Muscle layer of colon (tissue), 2 donors: ENCODE results near the gene RNF222.
"Not testable (repeated sequence)": the region's sequence is repeated elsewhere in the genome, so short reads cannot be mapped to it uniquely, and the experiment has no call there.

Experiments used
- H3K27ac ChIP-seq: one replicate; pipeline ENCODE4 v1.7.0; 2013; ENCODE audit warnings: low read depth, mild to moderate bottlenecking, low read length, moderate library complexity
- H3K27me3 ChIP-seq, 2 donors: one replicate each; pipeline ENCODE4 v1.7.0; 2013; ENCODE audit warnings: low read length in 2 of 2, mild to moderate bottlenecking in 2 of 2; ENCODE audit not compliant: insufficient read depth in 2 of 2, control insufficient read depth in 1 of 2
- H3K36me3 ChIP-seq: one replicate; pipeline ENCODE4 v1.7.0; 2013; ENCODE audit warnings: mild to moderate bottlenecking, low read length; ENCODE audit not compliant: insufficient read depth
- H3K4me1 ChIP-seq: one replicate; pipeline ENCODE4 v1.7.0; 2013; ENCODE audit warnings: mild to moderate bottlenecking, low read length; ENCODE audit not compliant: insufficient read depth
- H3K4me3 ChIP-seq, 2 donors: one replicate each; pipeline ENCODE4 v1.7.0; 2013; ENCODE audit warnings: low read length in 2 of 2, low read depth in 1 of 2, mild to moderate bottlenecking in 1 of 2, moderate library complexity in 1 of 2
- H3K9ac ChIP-seq: one replicate; pipeline ENCODE4 v1.7.0; 2013; ENCODE audit warnings: low read length
- H3K9me3 ChIP-seq: one replicate; pipeline ENCODE4 v1.7.0; 2013; ENCODE audit warnings: mild to moderate bottlenecking, low read length
- donor health status: abdominal sarcoma.
- donor health status: Adenocarcinoma of cecum.

RNF222 gene

GRCh38 chr17:8376271-8377067 lies 21.2 kb downstream of the RNF222 start, which contains the start of gene KRABD2:
KRABD2 (minus strand) TSS chr17:8376704.
- H3K36me3 ChIP-seq, result peaks cover 42% of the 10 kb centered on the region
- H3K4me1 ChIP-seq, result peaks cover 34% of the 10 kb centered on the region
- no peaks in the 10 kb centered on the region for H3K9me3 ChIP-seq
- peak within 1 kb of the TSS; percentile 99 for H3K9ac ChIP-seq
- H3K27me3 ChIP-seq, result no peaks in the 10 kb centered on the region
- H3K4me3 ChIP-seq, result peak within 1 kb of the TSS; percentile 43 to 85
- H3K27ac ChIP-seq, result peak within 1 kb of the TSS; percentile 89

- Histone ChIP-seq H3K9ac (peak overlapping the region; percentile 99), H3K27me3 (no peaks in the 10 kb centered on the region), H3K36me3 (peaks cover 39% of the 10 kb centered on the region), H3K27ac (peak overlapping the region; percentile 89), H3K4me1 (peaks cover 27% of the 10 kb centered on the region), H3K9me3 (no peaks in the 10 kb centered on the region), H3K4me3 (peak overlapping the region; percentile 43 to 85)
Measured at GRCh38 chr17:8375738-8376259, 21.8 kb downstream of the RNF222 start.

GRCh38 chr17:8373856-8374255 lies 23.8 kb downstream of the RNF222 start:
- not testable (repeated sequence) for H3K9me3 ChIP-seq, H3K27ac ChIP-seq, H3K9ac ChIP-seq, H3K4me3 ChIP-seq, H3K27me3 ChIP-seq
- peaks cover 15% of the 10 kb centered on the region for H3K4me1 ChIP-seq
- peaks cover 43% of the 10 kb centered on the region for H3K36me3 ChIP-seq

GRCh38 chr17:8372422-8372821 lies 25.2 kb downstream of the RNF222 start:
- Histone ChIP-seq H3K36me3 (peaks cover 32% of the 10 kb centered on the region), H3K9me3 (no peaks in the 10 kb centered on the region), H3K9ac (no peak overlapping the region), H3K4me1 (peaks cover 15% of the 10 kb centered on the region), H3K27ac (no peak overlapping the region), H3K27me3 (no peaks in the 10 kb centered on the region), H3K4me3 (no peak overlapping the region)

- no peak overlapping the region for H3K4me3 ChIP-seq
- H3K36me3 ChIP-seq, result peaks cover 26% of the 10 kb centered on the region
- H3K27me3 ChIP-seq, result no peaks in the 10 kb centered on the region
- no peak overlapping the region for H3K9ac ChIP-seq
- H3K4me1 ChIP-seq, result peaks cover 11% of the 10 kb centered on the region
- H3K27ac ChIP-seq, result no peak overlapping the region
- no peaks in the 10 kb centered on the region for H3K9me3 ChIP-seq
Measured at GRCh38 chr17:8371786-8372185, 25.8 kb downstream of the RNF222 start.

- peaks cover 26% of the 10 kb centered on the region for H3K36me3 ChIP-seq
- H3K9ac ChIP-seq, result no peak overlapping the region
- H3K4me3 ChIP-seq, result no peak overlapping the region
- H3K27me3 ChIP-seq, result no peaks in the 10 kb centered on the region
- H3K4me1 ChIP-seq, result peaks cover under 1% of the 10 kb centered on the region
- H3K27ac ChIP-seq, result no peak overlapping the region
- no peaks in the 10 kb centered on the region for H3K9me3 ChIP-seq
Measured at GRCh38 chr17:8369944-8370343, 27.7 kb downstream of the RNF222 start.

- Histone ChIP-seq H3K36me3 (peaks cover 26% of the 10 kb centered on the region), H3K4me1 (no peaks in the 10 kb centered on the region), H3K27me3 (no peaks in the 10 kb centered on the region), H3K9me3 (no peaks in the 10 kb centered on the region), H3K4me3 (no peak overlapping the region), H3K9ac (no peak overlapping the region), H3K27ac (no peak overlapping the region)
Measured at GRCh38 chr17:8368193-8368592, 29.4 kb downstream of the RNF222 start.

- Histone ChIP-seq H3K4me1 (no peaks in the 10 kb centered on the region), H3K36me3 (peaks cover 20% of the 10 kb centered on the region), H3K9ac (no peak overlapping the region), H3K9me3 (no peaks in the 10 kb centered on the region), H3K27ac (no peak overlapping the region), H3K4me3 (no peak overlapping the region), H3K27me3 (no peaks in the 10 kb centered on the region)
Measured at GRCh38 chr17:8366231-8366630, 31.4 kb downstream of the RNF222 start.

GRCh38 chr17:8365143-8365542 lies 32.5 kb downstream of the RNF222 start:
- Histone ChIP-seq H3K27ac (no peak overlapping the region), H3K9me3 (no peaks in the 10 kb centered on the region), H3K4me1 (no peaks in the 10 kb centered on the region), H3K36me3 (peaks cover 15% of the 10 kb centered on the region), H3K9ac (no peak overlapping the region), H3K27me3 (no peaks in the 10 kb centered on the region), H3K4me3 (no peak overlapping the region)

- H3K9ac ChIP-seq, result no peak overlapping the region
- no peak overlapping the region for H3K27ac ChIP-seq
- H3K27me3 ChIP-seq, result no peaks in the 10 kb centered on the region
- H3K36me3 ChIP-seq, result no peaks in the 10 kb centered on the region
- no peaks in the 10 kb centered on the region for H3K4me1 ChIP-seq
- no peaks in the 10 kb centered on the region for H3K9me3 ChIP-seq
- H3K4me3 ChIP-seq, result no peak overlapping the region
Measured at GRCh38 chr17:8362651-8363332, 34.8 kb downstream of the RNF222 start.

GRCh38 chr17:8360751-8361150 lies 36.9 kb downstream of the RNF222 start:
- no peaks in the 10 kb centered on the region for H3K4me1 ChIP-seq
- H3K27me3 ChIP-seq, result no peaks in the 10 kb centered on the region
- no peaks in the 10 kb centered on the region for H3K36me3 ChIP-seq
- no peak overlapping the region for H3K9ac ChIP-seq
- no peak overlapping the region for H3K27ac ChIP-seq
- no peak overlapping the region for H3K4me3 ChIP-seq
- H3K9me3 ChIP-seq, result no peaks in the 10 kb centered on the region
